GM19239 (cell line): ENCODE measurements around the gene TTC36.
A peak's percentile ranks its signal among the peaks of the same experiment; 100 is the strongest.
"Not testable (repeated sequence)": the region's sequence is repeated elsewhere in the genome, so short reads cannot be mapped to it uniquely, and the experiment has no call there.

ENCODE experiments used
- DNase-seq: peaks from one replicate; pipeline ENCODE4 v3.0.0; 2011; ENCODE audit warnings: low spot score; ENCODE audit not compliant: insufficient read length
- FAIRE-seq: peaks from 2 replicates; lab custom pipeline; 2011; peaks lifted over from hg19 to GRCh38; lab: Jason Lieb, UNC

TTC36 gene, protein sequence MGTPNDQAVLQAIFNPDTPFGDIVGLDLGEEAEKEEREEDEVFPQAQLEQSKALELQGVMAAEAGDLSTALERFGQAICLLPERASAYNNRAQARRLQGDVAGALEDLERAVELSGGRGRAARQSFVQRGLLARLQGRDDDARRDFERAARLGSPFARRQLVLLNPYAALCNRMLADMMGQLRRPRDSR

DNA sequence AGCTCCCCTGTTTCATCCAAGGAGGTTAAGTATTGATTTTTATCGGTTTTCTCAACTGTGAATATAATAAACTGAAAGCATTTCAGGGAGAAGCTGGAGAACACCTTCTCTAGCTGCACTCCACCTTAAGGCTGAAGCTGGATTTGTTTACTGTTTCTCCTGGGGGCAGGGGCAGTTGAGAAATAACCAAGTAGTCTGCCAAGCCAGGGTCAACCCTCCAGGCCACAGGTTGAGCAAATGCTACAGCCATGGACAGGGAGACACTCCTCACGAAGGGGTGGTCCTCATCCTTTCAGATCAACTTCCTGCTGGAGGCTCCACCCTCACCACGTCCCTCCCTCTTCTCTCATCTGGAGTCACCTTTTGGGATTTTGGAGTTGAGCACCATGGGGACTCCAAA, at the start of gene TTC36:
Gene TTC36 (plus strand): TSS at position 366 of the 400 bp plus-strand sequence. CDS start 21 bp downstream, at position 387.
- DNase-seq, result no peak
- FAIRE-seq, result no peak

DNA sequence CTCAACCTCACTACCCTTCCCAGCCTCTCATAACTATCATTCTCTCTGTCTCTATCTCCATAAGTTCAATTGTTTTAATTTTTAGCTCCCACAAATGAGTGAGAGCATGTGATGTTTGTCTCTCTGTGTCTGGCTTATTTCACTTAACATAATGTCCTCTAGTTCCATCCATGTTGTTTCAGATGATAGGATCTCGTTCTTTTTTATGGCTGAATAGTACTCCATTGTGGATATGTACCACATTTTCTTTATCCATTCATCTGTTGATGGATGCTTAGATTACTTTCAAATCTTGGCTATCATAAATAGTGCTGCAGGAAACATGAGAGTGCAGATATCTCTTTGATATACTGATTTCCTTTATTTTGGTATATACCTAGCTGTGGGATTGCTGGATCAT, 46.0 kb upstream of the TTC36 start:
- not testable (repeated sequence) for DNase-seq, FAIRE-seq

DNA sequence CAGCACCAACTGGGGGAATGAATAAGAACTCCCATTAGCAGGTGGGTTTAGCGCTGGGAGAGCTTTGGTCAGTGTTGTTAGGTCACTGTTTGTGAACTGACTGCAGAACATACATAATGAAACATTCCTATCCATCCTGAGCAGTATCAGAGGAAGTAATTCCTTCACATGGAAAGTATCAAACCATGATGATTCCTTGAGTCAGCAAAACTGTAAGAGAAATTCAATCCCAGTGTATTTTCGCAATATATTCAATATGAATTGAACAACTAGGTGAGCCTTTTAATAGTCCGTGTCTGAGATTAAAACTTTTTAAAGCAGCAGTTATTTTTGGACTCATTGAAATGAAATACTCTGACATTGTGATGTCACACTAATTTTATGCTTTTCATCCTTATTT, 42.9 kb upstream of the TTC36 start:
- DNase-seq (no peak), FAIRE-seq (no peak)

DNA sequence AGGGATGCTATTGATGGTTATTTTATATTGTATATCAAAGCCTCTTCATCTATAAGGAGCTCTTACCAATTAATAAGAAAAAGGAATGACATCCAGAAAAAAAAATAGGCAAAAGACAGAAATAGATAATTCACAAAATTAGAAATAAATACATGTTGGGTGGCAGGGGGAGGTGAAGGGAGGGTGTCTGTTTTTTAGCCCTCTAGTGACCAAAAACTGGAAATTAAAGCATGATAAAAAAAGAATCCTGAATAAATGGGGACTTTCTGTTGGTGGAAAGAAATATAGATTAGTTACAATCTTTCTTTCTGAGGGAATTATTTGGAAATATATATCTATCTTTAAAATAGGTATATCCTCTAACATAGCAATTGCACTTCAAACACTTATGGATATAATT, 42.0 kb upstream of the TTC36 start:
- DNase-seq (no peak), FAIRE-seq (no peak)

DNA sequence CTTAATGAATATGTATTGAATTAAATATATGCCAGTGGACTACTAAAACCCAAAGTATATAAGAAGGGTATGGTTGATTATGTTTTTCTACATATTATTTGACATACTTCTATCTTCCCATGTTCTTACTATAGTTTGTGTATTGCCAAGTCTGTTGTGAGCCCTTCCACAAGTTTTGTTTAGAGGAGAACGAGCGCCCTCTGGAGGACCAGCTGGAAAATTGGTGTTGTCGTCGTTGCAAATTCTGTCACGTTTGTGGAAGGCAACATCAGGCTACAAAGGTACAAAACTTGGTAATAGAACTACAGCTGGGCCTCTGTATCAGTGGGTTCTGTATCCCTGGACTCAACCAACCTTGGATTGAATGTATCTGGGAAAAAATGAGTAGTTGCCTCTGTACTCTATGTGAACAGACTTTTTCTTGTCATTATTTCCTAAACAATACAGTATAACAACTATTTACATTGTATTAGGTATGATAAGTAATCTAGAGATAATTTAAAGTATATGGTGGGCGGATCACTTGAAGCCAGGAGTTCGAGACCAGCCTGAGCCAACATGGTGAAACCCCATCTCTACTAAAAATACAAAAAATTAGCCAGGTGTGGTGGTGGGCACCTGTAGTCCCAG, 38.7 kb upstream of the TTC36 start:
- DNase-seq (peak; percentile 71), FAIRE-seq (peak; percentile 95)

DNA sequence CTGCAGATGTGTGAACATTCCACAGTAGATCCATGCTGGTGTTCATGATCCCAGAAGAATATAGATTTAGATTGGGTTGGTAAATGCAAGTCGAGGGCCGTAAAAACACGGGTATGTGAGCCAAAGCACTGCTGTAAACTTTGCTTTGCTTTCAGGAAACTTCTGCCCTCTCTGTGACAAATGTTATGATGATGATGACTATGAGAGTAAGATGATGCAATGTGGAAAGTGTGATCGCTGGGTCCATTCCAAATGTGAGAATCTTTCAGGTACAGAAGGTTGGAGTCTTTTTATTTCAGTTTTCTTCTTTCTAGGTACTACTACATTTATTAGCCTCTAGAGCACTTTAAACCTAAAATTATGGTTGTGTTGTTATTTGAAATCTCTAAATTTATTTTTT, 36.2 kb upstream of the TTC36 start:
- DNase-seq, result no peak
- no peak for FAIRE-seq

DNA sequence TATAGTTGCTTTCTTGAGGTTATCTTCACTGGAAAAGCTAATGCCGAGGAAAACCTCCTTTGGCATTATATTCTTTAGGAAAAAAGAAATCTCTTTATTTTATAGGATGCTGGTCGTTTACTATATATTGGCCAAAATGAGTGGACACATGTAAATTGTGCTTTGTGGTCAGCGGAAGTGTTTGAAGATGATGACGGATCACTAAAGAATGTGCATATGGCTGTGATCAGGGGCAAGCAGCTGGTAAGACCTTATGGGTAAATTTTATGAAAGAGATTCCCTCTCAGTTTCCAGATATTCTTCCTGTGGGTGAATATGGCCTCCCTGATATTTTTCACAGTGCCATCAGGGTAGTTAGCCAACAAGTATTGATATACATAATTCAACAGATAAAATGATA, 29.4 kb upstream of the TTC36 start:
- DNase-seq (no peak), FAIRE-seq (no peak)

DNA sequence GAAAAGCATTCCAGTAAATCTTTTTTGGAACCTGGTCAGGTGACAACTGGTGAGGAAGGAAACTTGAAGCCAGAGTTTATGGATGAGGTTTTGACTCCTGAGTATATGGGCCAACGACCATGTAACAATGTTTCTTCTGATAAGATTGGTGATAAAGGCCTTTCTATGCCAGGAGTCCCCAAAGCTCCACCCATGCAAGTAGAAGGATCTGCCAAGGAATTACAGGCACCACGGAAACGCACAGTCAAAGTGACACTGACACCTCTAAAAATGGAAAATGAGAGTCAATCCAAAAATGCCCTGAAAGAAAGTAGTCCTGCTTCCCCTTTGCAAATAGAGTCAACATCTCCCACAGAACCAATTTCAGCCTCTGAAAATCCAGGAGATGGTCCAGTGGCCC, 24.1 kb upstream of the TTC36 start:
- FAIRE-seq, result no peak
- DNase-seq, result no peak

DNA sequence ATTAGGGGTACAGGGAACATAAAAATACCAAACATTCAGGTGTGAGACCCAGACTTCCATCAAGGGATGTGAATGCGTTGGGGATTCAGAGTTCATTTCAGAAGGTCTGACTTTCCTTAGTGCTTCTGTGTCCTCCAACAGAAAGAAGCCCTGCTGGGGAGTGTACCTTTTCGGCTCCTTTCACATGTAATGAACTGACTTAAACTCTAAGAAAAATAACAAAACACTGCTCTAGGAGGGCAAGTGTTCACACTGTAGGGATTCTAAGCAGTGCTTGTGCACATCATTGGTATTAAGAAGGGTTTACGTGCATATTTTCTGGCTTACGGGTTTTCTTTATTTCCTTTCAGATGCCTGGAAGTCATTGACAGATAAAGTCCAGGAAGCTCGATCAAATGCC, 15.7 kb upstream of the TTC36 start:
- no peak for FAIRE-seq
- no peak for DNase-seq

DNA sequence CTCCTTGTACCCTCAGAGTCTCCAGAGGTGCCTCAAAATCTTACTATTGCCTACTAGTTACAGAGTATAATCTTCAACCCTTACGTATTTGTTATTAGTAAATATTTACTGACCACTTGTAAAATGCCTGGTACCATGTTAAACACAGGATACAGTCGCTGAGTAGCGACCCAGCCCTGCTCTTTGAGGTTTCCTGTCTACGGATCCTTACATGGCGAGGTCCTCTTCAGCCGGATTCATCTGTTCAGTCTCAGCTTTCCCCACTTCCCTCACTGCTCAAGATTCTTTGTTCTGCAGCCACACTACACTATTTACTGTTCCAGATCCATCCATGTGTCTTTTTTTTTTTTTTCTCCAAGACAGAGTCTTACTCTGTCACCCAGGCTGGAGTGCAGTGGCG, 13.2 kb upstream of the TTC36 start:
- FAIRE-seq, result no peak

DNA sequence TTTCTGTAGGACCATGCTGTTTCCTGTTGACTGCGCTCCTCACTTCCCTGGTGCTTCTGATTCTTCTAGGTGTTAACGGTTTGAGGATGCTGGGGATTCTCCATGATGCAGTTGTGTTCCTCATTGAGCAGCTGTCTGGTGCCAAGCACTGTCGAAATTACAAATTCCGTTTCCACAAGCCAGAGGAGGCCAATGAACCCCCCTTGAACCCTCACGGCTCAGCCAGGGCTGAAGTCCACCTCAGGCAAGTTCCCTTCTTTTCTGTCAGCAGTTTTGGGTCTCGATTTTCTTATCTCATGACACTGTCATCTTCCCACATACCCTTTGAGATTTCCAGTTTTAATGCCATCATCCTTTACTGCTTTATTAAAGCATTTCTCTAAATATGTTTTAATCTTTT, 7.7 kb upstream of the TTC36 start:
- FAIRE-seq, result no peak

More for the DNA sequence above, 13.2 kb upstream of the TTC36 start:
- DNase-seq, result no peak

DNA sequence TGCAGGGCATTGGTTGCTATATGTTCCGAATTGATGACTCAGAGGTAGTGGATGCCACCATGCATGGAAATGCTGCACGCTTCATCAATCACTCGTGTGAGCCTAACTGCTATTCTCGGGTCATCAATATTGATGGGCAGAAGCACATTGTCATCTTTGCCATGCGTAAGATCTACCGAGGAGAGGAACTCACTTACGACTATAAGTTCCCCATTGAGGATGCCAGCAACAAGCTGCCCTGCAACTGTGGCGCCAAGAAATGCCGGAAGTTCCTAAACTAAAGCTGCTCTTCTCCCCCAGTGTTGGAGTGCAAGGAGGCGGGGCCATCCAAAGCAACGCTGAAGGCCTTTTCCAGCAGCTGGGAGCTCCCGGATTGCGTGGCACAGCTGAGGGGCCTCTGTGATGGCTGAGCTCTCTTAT, 5.4 kb upstream of the TTC36 start:
- DNase-seq, result no peak
- FAIRE-seq, result no peak

More for the DNA sequence above, 7.7 kb upstream of the TTC36 start:
- no peak for DNase-seq

DNA sequence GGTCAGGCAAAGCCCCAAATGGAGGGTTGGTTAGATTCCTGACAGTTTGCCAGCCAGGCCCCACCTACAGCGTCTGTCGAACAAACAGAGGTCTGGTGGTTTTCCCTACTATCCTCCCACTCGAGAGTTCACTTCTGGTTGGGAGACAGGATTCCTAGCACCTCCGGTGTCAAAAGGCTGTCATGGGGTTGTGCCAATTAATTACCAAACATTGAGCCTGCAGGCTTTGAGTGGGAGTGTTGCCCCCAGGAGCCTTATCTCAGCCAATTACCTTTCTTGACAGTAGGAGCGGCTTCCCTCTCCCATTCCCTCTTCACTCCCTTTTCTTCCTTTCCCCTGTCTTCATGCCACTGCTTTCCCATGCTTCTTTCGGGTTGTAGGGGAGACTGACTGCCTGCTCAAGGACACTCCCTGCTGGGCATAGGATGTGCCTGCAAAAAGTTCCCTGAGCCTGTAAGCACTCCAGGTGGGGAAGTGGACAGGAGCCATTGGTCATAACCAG, 4.7 kb upstream of the TTC36 start:
- no peak for FAIRE-seq
- DNase-seq, result no peak

DNA sequence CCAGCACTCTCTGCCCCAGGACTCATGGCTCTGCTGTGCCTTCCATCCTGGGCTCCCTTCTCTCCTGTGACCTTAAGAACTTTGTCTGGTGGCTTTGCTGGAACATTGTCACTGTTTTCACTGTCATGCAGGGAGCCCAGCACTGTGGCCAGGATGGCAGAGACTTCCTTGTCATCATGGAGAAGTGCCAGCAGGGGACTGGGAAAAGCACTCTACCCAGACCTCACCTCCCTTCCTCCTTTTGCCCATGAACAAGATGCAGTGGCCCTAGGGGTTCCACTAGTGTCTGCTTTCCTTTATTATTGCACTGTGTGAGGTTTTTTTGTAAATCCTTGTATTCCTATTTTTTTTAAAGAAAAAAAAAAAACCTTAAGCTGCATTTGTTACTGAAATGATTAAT, 2.9 kb upstream of the TTC36 start:
- DNase-seq (no peak), FAIRE-seq (no peak)

DNA sequence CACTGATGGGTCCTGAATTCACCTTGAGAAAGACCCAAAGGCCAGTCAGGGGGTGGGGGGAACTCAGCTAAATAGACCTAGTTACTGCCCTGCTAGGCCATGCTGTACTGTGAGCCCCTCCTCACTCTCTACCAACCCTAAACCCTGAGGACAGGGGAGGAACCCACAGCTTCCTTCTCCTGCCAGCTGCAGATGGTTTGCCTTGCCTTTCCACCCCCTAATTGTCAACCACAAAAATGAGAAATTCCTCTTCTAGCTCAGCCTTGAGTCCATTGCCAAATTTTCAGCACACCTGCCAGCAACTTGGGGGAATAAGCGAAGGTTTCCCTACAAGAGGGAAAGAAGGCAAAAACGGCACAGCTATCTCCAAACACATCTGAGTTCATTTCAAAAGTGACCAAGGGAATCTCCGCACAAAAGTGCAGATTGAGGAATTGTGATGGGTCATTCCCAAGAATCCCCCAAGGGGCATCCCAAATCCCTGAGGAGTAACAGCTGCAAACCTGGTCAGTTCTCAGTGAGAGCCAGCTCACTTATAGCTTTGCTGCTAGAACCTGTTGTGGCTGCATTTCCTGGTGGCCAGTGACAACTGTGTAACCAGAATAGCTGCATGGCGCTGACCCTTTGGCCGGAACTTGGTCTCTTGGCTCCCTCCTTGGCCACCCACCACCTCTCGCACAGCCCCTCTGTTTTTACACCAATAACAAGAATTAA, 2.4 kb upstream of the TTC36 start:
- FAIRE-seq (no peak), DNase-seq (no peak)

DNA sequence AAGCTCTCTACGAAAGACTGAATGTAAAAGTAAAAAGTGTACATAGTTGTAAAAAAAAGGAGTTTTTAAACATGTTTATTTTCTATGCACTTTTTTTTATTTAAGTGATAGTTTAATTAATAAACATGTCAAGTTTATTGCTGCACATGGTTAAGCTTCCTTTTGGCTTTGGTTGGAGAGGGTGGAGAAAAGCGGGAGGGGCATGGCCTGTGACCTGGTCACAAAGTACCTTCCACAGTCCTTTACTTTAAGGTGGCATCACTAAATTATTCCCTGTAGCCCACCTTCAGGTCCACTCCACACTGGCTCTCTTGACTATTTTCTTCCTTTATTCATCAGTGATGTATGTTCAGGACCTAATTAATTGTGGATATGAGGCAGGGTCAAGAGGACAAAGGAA, 586 bp upstream of the TTC36 start:
- DNase-seq (no peak), FAIRE-seq (no peak)

DNA sequence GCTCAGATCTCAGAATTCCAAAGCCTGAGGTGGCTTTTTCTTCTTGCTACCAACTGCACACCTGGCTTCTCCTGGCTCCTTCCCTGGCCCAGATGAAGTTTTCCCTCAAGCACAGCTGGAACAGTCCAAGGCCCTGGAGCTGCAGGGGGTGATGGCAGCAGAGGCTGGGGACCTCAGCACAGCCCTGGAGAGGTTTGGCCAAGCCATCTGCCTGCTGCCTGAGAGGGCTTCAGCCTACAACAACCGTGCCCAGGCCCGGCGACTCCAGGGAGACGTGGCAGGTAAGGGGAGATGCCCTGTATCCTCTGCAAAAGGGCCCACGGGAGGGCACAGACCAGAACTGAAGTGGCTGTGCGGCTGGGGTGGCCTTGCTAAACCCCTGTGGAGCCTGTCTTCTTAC, 1.2 kb downstream of the TTC36 start:
- DNase-seq (no peak), FAIRE-seq (no peak)

DNA sequence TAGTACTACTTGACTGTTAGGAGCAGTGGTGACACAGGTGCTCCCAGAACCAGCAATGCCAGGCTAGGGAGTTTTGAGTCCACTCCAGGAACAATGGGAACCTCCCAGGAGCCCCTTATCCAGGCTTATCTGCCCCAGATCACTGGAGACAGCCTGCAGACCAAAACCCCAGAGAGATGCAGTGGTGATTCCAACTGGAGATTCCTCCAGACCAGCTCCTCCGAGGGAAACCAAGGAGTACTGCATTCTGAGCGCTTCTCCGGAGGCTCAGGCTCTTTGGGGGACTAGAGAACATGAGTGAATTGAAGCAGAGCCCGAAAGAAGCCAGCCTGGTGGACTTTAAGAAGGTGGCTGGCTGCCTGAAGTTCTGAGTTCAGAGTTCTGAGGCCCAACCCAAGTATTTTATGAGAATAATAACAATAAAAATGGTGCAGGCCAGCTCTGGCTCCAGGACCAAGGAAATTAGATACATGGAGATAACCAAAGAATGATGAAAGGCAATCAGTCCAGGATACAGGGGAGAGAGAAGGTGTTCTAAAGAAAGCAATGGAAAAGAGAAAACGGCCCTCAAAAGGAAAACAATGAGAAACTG, 2.4 kb downstream of the TTC36 start:
- FAIRE-seq, result no peak
- DNase-seq, result no peak

DNA sequence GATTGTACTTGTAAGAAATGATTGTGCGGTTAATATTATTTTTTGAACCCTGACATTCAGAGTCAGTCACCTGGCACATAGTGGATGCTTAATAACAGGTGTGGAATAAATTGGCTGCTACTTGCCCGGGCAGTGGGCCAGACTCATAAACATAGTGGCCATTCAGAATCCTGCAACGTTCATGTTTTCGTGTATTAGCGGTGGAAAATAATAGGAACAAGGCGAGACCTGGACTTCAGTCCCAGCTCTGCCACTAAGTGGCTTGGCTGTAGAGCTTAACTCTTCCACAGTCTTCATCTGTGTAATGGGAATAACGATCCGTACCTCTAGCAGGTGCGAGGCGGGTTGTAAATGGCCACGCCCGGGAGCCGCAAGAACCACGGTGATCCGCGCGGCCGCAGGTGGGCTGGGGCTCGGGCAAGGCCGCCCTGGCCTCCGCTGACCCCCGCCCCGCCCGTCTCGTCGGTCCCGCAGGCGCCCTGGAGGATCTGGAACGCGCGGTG, 3.0 kb downstream of the TTC36 start:
- DNase-seq (no peak), FAIRE-seq (peak; percentile 52)

DNA sequence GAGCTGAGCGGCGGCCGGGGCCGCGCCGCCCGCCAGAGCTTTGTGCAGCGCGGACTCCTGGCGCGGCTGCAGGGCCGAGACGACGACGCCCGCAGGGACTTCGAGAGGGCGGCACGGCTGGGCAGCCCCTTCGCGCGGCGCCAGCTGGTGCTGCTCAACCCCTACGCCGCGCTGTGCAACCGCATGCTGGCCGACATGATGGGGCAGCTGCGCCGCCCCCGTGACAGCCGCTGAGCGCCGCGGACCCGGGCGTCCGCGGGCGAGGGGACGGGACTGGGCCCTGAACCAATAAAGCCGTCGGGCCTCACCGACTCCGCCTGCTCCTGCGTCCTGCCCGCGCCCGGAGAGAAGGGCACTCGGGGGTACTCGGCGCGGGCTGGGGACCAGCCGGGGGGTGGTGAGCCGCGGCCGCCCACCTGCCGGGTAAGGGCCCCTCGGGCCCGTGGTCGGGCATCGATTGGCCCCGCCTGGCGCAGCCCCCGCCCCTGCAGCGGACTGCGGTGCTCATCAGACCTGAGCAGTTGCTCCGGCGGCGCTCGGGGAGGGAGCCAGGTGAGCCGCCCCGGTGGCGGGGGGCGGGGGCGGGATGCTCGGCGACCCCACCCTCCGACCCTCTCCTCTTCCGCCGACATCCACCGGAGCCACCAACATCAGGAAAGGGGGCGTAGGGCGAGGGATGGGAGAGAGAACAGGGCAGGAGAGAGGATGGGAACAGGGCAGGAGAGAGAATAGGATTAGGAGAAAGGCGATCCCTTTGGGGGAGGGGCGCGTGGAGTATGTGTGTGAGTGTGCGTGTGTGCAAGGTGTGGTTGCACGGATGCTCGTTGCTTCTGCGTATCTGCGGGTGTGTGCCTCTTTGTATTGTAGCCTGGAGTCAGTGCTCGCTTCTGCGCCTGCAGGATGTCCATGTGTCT, 3.7 kb downstream of the TTC36 start, which contains the start of gene TMEM25:
Gene TMEM25 (plus strand): TSS at position 510 of the 914 bp plus-strand sequence. CDS start 610 bp downstream, outside the sequence.
- FAIRE-seq (peak; percentile 59), DNase-seq (peak; percentile 85)
